Activated CD4-positive, CD25-positive, alpha-beta regulatory T cell treated with anti-CD3 and anti-CD28 coated beads, Interleukin-2, amount 50 U/mL, for 16 hours (primary cell): Measurements from ENCODE around the gene KIF25.
"Not testable (repeated sequence)": the region's sequence is repeated elsewhere in the genome, so short reads cannot be mapped to it uniquely, and the experiment has no call there.

Experiments
- DNase-seq: peaks from one replicate; pipeline ENCODE4 v3.0.0-alpha.2; 2020; ENCODE audit warnings: low read depth, low spot score

KIF25 gene

DNA sequence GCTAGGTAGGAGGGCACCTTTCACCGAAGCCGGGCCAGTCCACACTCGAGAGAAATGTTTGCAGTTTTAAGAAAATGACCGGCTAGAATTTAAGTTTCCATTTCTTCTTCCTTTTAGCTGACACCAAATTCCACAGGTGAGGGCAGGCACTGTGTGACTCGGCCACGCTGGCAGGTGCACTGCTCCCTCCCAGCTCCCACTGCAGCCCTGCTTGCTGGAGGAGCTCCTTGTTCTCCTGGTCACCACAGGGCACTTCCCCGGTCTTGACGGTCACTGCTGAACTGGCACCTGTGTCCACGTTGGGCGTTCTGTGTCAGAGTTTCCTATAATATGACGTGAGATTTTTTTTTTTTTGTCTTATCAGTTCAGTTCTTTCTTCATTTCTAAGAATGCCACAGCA is 3.6 kb upstream of the KIF25 start:
- no peak for DNase-seq

DNA sequence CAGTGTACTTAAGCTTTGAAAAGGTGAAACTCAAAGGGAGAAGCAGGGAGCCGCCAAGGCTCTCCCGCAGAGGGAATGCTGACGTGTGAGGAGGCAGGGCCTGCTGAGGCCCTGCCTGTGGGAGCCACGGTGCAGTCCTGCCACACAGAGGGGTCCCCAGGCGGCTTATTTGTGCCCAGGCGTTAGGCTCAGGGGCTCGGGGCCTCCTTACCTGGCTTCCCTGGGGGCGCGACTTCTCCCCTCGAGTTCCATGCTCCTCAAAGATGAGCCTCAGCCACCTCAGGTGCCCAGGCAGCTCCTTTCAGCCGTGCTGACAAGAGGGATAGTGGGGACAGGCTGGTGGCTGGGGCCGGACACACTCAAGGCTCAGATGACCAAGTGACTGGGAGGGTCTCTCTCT is 2.2 kb upstream of the KIF25 start:
- no peak for DNase-seq

DNA sequence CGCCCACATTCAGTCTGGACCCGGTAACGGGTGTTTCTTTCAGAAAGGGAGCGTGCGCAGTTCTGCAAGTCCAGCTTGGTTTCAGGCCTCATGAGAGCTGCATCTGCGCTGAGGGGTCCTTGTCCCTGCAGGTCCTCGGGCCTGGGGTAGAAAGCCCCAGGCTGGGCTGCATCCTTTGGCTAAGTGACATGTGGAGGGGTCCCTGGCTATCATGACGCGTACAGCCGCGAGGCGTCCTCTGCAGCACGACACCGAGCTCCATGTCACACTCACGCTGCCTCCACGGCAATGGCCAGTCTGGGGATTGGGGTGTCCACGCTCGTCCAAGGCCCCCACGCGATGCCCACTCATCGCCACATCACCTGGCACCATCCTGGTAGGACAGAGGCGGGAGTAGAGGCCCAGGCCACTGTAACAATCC is 1.7 kb upstream of the KIF25 start:
- DNase-seq: no peak

DNA sequence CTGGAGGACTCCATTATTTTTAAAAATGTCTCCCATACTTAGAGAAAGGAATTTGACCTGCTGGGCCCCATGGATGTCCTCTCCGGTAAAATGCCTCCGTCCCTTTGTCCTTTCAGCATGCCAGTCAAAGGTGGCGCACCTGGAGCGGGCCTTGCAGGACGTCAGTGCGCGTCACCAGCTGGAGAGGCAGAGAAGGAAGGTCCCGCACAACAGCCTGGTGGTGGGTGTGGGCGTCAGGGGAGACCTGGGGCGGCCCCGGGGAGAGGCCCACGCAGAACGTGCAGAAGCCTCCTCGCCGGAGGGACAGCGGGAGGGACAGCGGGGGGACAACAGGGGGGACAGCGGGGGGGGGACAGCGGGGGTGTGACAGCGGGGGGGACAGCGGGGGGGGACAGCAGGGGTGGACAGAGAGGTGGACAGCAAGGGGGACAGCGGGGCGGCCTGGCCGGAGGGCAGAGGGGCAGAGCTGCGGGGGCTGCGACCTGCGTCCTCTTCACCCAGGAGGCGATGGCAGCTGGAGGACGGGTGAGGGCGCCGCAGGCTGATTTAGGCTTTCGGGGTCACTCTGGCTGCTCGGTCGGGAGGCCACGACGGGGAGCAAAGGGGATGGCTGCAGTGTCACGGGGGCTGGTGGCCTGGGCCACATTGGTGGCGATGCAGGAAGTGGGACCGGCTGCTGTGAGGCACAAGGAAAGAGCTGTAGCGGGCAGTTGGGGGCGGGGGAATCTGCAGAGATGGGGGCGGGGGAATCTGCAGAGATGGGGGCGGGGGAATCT is 859 bp upstream of the KIF25 start:
- DNase-seq: no peak

DNA sequence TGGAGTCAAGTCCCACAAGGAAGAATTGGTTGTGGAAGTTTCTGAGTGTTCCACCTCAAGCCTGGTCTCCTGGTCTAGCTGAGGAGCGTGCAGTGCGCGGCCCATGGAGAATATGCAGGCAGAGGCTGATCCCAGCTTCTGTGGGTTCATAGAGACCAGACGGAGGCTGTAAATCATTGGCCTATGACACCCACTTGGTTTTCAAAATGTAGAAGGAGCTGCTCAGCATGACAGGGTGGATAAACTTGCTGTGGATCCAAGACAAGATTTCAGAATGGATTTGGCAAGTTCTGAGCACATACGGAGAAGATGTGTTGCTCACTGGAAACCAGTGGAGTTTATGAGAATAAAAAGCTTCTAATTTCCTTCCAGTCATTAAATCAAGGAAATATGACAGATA is 744 bp downstream of the KIF25 start:
- no peak for DNase-seq

DNA sequence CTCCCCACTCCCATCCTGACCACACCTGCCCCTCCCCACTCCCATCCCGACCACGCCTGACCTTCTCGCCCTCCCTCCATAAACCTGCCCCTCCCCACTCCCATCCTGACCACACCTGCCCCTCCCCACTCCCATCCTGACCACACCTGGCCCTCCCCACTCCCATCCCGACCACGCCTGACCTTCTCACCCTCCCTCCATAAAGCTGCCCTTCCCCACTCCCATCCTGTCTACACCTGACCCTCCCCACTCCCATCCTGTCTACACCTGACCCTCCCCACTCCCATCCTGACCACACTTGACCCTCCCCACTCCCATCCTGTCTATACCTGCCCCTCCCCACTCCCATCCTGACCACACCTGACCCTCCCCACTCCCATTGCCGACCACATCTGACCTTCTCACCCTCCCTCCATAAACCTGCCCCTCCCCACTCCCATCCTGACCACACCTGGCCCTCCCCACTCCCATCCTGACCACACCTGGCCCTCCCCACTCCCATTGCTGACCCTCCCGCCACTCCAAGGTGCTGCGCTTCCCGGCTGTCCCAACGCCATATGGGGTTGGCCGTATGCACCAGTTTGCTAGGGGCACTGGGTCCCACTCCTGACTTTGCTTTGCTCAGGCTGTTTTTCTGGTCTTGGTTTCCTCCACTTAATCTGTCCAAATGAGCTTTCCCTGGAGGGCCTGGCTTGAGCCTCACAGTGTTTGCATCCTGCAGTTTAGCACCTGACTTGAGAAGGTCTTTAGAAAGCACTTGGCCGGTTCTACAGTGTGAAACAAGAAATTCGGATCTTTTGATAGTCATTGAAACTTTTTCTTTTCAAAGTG is 2.9 kb downstream of the KIF25 start:
- no peak for DNase-seq

DNA sequence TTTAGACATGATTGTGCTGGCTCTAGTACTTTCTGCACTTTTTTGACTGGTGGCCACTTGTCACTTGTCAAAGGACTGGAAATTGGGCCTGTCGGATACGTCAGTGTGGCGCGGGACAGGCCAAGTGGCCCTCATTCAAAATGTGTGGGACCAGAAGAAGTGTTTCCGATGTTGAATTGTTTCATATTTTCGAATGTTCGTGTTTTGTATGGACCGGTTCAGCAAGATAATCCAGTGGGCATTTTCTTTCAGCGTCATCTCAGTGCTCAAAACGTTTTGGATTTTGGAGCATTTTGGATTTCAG is 3.5 kb downstream of the KIF25 start:
- DNase-seq: no peak

DNA sequence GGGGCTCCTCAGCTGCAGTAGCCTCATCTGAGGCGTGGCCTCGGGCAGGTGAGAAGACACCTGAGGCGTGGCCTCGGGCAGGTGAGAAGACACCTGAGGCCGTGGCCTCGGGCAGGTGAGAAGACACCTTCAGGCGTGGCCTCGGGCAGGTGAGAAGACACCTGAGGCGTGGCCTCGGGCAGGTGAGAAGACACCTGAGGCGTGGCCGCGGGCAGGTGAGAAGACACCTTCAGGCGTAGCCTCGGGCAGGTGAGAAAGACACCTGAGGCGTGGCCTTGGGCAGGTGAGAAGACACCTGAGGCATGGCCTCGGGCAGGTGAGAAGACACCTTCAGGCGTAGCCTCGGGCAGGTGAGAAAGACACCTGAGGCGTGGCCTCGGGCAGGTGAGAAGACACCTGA is 4.0 kb downstream of the KIF25 start:
- DNase-seq: not testable (repeated sequence)

DNA sequence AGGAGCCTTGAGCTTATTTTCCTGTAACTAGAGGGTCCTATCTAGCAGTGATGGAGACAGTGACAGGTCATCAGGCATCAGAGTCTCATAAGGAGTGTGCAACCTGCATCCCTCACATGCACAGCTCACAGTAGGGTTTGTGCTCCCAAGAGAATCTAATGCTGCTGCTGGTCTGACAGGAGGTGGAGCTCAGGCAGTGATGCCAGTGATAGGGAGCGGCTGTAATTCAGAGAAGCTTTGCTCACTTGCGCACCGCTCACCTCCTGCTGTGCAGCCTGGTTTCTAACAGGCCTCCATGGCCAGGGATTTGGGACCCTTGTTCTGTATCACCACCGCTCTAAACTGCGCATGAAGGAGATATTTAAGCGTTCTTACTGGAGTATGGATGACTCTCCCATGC is 5.3 kb downstream of the KIF25 start:
- DNase-seq: no peak

DNA sequence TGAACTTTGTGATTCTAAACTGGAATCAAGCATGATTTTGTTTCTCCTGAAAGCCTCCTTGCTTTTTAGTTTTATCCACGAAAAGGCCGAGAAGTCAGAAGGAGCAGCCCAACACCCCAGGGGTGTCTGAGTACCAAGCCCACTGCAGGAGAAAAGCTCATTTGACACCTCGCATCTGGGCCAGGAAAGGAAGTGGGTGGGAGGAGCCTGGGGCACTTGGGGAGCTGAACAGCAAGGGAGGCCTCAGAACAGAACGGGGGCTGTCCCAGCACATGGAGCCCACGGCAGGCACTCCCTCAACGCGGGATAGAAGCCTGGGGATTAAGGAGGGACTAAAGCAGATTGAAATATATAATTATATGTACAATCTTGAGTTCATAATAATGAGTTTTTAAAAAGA is 6.6 kb downstream of the KIF25 start:
- DNase-seq: no peak

DNA sequence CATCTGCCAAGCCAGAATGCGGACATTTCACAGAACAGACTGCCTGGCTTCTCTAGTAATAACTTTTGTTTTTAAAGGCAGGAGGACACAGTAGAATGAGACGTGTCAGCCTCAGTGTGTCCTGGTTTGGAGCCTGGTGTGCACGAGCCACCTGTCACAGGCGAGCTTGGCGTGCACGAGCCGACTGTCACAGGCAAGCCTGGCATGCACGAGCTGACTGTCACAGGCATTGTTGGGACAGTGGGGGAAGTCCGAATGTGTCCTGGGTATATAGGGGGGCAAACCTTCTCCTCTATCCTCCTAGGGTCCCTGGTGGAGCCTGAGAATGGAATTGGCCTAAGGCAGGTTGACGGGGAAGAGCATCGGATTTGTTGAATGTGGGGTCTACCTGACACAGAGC is 7.5 kb downstream of the KIF25 start:
- no peak for DNase-seq

DNA sequence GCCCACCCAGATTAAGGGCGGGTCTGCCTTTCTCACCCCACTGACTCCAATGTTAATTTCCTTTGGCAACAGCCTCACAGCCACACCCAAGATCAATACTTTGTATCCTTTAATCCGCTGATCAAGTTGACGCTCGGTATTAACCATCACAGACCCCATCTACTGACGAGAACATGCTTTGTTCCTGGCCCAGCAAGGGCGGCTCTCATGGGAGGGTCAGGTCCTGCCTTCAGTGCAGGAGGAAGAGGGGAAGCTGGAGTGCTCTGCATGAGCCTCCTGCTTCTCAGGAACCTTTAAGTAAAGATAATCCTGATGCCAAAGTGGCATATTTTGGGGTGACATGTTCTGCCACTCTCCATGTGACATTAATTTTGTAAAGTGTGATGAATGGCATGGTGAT is 8.3 kb downstream of the KIF25 start:
- no peak for DNase-seq

DNA sequence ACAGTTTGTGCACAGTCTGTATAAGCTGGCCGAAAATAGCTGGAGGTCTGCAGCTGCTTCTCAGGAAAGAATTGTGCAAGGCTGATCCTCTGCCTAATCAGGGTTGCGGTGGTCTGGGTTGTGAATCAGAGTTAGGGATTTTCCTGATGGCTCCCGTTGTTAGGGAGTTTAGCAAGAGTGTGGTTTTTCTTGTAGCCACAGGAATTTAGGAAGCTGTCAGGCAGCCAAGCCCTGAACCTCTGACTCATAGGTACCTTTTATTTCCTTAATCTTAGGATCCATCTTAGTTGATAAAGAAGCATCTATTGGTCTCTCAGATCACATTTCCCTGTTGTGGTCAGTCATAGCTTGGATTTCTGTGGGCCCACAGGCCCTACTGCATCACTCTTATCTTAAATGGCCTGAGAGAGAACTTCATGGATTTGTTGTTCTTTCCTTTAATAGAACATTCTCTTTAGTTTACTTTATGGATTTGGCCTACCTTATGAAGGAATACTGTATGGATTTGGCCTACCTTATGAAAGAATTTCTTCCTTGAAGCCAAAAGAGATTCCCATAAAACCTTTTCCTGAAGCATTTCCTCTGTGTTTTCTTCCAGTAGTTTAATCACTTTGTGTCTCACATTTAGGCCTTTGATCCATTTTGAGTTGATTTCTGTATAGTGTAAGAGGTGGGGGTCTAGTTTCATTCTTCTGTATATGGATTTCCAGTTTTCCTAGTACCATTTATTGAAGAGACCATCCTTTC is 10.3 kb downstream of the KIF25 start:
- DNase-seq: no peak

DNA sequence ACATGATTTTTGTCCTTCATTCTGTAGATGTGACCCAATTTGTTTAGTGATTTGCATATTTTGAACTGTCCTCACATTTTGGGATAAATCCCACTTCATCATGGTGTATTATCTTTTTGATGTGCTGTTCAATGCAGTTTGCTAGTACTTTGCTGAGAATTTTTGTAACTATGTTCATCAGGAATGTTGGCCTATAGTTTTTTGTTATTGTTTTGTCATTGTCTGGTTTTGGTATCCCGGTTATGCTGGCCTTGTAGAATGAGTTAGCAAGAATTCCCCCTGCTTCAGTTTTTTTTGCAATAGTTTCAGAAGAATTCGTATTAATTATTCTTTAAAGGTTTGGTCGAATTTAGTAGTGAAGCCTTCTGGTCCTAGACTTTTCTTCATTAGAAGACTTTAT is 11.9 kb downstream of the KIF25 start:
- no peak for DNase-seq

DNA sequence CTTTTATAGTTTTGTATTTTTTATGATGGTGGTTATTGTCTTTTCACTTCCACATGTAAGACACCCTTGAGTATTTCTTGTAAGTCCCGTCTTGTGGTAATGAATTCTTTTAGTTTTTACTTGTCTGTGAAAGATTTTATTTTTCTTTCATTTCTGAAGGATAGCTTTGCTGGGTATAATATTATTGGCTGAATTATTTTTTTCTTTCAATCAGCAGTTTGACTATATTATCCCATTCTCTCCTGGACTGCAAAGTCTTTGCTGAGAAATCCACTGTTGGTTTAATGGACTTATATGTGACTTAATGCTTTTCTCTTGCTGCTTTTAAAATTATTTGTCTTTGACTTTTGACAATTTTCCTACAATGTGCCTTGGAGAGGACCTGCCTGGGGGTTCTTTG is 13.8 kb downstream of the KIF25 start:
- DNase-seq: no peak

DNA sequence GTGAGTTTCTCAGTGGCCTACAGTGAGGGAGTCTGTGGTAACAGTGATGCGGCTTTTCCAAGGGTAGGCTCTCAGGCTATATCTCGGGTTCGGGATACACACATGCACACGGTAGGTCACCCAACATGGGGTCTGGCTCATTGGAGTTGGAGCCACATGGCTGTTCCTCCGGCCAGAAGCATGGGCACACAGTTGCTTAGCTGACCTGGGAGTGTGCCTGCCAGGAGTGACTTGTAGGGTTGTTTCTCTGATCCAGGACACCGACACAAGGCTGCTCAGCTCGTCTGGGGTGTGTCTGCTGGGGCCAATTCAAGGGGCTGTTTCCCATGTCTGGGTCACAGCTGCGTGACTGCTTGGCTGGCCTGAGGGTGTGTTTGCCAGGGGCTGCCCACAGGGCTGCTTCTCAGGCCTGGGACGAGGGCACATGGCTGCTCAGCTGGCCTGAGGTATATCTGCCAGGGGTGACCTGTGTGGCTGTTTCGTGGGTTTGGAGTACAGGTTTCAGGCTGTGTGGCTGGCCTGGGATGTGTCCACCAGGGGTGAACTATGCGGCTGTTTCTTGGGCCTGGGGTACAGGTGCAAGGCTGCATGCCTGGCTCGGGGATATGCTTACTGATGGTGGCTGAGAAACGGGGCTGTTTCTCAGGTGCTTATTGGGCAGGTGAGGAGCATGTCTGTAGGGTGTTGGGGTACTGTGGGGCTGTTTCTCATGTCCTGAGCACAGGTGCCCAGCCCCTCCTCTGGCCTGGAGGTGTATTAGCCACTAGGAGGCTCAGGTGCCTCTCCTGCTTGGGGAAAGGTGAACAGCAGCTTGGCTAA is 15.2 kb downstream of the KIF25 start:
- DNase-seq: no peak

DNA sequence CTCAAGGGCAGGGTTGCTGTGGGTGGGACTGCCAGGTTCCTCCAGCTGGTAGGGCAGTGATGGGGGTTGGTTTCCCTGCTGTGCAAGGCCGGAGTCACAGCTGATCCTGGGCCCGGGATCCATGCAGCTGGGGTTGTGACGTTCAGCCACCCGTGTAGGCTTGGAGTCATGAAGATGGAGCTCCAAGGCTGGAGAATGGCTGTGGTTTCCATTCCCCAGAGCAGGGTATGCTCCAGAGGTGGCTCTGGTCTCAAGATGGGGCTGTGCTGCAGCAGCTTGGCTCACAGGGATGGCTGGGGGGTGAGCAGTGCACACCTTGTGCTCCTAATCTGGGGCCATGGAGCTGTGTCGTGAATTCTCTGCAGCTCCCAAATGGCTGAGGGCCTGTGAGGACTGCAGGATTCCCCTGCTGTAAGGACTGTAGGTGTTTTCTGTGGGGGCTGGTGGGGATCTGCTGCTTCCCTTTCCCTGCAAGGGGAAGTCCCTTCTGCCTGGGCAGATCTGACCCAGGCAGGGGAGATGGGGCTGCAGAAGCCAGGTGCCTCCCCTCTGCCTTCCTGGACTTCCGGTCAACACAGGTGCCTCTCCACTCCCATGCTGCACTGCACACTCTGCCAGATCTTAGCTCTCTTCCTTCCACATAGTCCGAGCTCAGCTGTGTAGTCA is 15.9 kb downstream of the KIF25 start:
- DNase-seq: no peak

DNA sequence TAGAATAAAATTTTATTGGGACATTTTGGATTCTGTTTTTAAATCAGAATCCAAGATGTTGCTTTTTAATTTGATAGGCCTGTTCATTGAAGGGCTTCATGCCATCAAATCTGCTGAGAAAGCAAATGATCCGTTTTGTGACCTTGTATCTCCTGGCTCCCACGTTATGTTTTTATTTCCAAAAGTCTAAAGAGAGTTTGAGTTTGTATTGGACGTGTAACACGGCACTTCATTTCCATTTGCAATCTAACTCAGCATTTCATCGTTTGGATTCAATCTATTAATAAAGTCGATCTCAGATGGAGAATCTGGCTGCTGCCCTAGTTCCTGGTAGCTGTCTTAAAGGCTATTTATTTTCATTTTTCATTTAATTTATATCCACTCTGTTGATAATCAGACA is 17.0 kb downstream of the KIF25 start:
- DNase-seq: no peak

DNA sequence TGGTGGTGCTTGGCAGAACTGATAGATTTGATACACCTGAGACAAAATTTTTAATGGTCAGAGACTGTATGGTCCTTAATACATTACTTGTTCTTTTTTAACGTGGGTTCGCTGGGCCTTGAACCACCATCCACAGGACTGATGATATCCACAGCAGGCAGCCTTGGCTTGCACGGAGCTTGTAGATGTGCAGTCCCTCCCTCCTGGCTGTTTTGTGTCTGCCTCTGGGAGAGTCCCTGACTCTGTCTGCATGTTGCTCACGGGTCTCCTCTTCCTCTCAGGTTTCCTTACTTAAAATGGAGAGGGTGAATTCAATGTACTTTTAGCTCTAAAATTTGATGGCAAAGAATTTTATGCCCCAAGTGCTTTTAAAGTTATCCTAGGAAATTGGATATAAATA is 17.5 kb downstream of the KIF25 start:
- DNase-seq: no peak

DNA sequence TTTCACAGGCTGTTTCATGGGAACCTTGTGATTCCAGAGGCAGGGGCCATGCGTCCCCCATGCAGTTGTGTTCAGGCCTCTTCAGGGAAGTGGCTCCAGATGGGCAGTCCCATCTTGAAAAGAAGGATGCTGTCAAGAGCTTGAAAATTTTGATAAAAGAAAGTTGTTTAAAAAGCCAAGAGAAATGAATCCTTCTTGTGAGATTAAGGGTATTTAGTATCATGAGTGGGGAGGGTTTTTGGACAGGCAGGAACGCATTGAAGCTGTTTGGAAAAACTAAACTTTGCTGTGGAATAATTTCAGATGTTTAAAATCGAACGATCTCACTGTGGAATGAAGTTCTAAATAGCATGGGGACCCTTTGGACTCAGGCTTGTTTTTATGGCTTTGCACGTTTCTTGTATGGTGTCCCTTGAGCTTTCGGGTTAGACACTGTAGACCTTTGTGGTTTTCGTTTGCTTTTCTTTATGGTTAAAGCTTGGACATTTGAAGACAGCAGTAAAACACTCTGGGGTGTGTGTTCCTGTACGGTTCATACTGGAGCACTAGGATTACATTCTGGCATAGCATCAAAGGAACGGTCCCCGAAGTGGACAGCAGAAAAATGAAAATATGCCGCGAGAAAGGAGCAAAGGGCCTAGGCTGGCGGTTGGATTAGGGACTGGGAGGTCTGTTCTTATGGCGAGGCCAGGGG is 18.2 kb downstream of the KIF25 start:
- no peak for DNase-seq

DNA sequence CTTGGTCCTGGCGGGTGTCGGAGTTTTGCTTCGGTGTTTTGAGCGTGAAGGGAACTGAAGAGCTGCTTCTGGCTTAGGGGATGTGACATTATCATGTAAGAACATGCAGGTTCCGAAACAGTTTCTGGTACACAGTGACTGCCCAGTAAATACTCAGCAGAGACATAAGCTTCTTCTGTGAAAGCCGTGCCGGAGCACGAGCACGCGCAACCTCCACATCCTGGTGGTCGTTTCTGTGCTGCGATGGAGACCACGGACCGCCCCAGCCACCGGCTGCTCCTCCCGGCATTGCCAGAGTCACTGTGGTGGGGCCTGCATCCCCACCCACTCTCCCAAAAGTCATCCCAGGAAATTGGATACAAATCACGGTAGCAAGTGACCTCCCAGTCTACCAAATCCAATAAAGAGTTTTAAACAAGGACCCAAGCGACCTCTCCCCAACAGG is 18.7 kb downstream of the KIF25 start:
- no peak for DNase-seq
